NCI-H1092 treated with DMSO at 0.1 percent for 48 hours (cell line): Measurements from ENCODE around the gene MRPS5.
A peak's percentile ranks its signal among the peaks of the same experiment; 100 is the strongest.
"Not testable (repeated sequence)": the region's sequence is repeated elsewhere in the genome, so short reads cannot be mapped to it uniquely, and the experiment has no call there.

Experiments used
- DNase-seq: peaks from one replicate; lab custom pipeline; 2025; lab: John Stamatoyannopoulos, UW

Gene MRPS5

DNA sequence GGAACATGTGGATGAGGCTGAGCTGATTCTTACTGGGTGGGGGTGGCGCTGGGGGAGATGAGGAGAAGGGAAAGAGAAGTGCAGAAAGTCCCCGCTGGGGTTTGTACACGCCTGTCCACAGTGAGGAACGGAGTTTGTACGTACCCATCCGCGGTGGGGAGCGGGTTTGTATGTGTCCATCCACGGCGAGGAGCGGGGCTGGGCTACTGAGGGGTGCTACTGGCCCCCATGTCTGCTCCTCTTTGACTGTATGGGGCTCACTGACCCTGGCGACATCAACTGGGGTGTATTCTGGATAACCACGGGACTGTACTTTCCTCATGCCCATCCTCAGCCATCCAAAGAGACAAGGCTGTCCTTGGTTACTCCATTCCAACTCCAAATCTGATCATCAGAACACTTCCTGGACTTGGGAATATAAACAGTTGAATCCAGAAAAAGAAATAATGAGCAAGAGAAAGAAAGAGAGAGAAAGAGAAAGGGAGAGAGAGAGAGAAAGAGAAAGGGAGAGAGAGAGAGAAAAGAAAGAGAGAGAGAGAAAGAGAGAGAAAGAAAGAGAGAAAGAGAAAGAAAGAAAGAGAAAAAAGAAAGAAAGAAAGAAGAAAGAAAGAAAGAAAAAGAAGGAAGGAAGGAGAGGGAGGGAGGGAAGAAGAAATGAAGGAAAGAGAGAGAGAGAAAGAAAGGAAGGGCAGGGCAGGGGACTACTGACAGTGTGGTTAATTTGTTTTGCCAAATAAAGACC lies 75.1 kb downstream of the MRPS5 start:
- no peak for DNase-seq

DNA sequence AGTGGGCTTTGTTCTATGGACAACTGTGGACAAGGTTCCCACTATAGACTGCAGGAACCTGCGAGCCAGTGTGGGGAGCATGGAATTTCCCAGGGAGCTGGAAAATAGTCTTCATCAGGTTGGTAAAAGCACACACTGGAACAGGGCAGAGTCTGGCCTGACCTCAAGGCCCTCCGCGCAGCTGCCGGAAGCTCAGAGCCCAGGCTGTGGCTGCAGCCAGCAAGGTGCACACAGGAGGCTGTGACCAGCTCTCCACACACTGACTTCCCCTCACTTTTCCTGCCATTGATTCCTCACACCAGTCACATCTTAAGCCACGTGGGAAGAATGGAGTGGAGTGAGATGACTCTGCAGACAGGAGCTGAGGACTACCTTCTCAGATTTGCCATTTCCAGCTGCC lies 77.0 kb downstream of the MRPS5 start:
- no peak for DNase-seq

DNA sequence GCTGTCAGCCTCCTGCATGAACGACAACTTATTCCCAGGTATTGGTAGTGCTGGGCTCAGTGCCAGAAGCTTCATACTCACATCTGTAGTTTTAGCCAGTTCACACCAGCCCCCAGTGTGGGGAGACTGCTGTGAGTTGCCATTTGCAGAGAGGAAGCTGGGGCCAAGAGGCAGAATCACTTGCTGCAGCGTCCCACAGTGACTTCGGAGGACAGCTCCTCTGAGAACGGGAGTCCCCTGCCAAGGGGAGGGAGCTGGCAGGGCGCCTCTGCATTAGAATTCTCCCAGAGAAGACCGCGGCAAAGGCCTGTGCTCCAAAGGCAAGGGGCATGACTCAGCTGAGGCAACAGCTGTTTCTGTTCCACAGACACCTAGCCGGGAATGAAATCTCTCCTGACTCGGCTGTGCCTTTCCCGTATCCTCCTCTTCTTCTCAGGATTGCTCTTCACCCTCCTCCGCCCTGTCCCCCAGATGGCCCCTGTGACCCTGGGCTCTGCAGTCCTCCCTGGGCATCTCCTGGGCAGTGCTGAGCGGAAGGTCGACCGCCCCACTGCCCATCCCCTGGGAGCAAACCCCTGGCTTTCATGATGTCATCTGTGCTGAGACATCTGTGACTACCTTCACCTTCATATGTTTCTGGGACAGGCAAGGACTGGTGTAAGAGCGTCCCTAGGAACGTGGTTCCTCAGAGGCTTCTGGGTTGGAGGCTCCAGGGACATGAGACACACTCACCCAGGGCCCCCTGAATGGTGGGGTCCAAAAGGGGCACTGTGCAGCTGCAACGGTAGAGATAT lies 78.1 kb downstream of the MRPS5 start:
- peak; percentile 20 for DNase-seq

DNA sequence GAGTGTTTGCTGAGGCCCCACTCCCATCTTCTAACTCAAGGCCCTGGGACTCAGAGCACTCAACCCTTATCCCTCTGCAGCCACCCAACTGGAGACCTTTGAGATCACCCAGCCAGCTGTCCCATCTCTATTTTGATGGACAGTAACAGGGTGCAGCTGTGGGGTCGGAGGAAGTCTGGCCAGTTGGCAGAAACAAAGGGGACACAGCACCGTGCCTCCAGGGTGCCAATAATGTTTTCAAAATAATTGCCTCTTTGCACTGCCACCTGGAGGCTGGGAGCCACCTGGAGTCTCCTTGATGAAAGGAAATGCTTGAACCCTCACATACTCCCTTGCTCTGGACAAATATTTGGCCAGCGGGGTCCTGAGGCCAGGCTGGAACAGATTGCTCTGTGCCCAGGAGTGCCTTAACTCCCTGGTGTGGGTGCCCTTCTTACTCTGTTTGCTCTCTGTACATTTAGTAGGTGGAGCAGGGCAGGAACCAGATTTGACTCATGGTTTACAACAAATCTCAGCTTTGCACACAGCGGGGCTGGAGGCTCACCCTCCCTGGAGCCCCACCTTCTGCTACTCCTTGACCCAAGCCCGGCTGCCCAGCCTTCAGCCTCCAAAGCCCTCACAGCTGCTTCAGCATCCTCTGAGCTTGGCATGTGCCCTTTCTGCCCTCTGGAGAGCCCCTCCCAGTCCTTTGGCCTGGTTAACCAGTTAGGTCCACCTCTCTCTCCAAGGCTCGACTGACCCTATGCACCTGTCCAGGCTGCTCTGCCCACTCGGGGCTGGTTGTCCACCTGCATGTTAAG lies 78.9 kb downstream of the MRPS5 start:
- no peak for DNase-seq

DNA sequence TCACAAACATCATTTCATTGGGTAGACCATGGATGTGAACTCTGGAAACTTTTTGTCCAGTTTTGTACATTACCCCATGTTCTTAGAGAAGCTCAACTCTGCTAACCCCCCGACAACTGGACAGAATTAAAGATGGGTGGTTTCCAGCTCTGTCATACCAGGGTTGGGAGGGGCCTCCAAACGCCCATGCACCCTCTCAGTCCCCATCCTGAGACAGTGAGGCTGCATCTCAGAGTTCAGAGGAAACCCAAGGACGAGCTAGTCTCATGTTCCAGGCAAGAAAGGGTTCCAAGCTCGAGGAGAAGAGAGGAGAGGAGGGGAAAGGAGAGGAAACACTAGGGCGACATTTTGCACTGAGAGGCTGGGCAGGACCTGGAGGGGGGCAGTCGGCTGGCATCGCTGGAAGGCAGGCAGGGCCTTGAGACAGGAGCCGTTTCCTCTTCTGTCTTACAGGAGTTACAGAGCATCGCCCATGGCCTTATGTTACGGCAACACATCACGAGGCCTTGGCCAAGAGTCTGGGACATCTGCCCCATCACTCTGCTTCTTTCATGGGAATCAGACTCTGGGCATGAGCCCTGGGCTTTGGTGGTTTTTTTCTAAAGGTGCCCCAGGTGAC lies 79.7 kb downstream of the MRPS5 start:
- no peak for DNase-seq

DNA sequence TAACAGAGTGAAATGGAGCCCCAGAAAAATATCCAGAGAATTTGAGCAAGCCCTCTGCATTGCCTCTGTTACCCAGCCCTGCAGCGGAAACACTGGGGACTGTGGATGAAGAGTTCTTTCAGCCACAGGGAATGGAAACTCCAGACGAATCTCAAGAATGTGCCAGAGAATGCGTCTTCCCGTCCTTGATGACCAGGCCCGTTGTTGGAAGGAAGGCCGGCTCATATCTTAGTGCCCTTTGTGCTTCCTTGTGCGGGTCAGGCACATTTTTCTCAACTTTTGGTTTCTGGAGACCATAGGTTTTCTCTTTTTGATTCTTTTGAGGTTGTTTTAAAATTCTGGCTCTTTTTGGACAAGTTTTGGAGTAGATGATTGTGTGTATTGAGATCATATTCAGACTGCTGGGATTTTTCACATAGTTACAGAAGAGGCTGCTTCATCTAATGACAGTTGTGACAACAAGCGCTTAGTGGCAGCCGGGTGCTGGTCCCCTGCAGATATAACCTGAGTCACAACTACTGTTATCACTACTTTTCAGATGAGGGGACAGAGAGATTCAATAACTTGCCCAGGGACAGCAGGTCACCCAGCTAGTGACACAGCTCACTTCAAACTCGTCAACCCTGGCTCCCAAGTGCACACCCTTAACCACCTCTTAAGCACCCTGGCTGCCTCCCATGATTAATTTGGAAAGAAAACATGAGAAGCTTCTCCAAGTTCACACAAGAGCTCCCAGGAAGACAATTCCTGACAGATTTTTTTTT lies 80.4 kb downstream of the MRPS5 start:
- DNase-seq, result no peak

DNA sequence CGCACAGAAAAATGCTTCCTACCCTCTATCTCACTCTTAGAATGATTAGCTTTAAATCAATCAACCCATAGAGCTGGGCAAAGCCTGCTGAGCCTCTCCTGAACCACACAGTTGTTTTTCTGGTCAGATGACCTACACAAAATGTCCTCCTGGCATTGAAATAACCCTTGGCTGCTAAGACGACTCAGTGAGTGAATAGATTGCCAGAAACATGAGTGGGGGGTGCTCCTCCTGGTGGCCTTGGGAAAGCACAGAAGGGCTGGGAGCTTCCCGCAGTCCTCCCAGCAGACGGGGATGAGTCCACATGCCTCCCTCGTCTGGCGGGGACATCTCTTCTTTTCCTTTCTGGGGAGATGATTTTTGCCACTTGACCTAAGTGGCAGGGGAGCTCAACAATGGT lies 81.2 kb downstream of the MRPS5 start:
- no peak for DNase-seq

DNA sequence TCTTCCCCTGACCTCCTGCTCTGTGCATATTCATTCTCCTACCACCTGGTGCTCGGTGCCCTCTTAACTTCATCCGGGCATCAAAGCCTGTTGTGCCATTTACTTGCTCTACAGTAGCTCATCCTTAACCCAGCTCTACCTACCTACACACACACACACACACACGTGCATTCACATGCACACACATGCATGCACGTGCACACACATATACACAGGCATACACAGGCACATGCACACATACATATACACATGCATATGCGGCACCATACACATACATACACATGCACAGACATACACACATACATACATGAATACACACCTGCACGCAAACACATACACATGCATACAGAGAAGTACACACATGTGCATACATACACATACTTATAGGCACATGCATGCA lies 81.6 kb downstream of the MRPS5 start:
- no peak for DNase-seq

DNA sequence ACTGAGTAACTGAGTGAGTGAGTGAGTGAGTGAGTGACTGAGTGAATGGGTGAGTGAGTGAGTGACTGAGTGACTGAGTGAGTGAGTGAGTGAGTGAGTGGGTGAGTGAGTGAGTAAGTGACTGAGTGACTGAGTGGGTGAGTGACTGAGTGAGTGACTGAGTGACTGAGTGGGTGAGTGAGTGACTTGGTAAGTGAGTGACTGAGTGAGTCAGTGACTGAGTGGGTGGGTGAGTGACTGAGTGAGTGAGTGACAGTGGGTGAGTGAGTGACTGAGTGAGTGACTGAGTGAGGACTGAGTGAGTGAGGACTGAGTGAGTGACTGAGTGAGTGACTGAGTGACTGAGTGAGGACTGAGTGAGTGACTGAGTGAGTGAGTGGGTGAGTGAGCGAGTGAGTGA lies 82.2 kb downstream of the MRPS5 start:
- no peak for DNase-seq

DNA sequence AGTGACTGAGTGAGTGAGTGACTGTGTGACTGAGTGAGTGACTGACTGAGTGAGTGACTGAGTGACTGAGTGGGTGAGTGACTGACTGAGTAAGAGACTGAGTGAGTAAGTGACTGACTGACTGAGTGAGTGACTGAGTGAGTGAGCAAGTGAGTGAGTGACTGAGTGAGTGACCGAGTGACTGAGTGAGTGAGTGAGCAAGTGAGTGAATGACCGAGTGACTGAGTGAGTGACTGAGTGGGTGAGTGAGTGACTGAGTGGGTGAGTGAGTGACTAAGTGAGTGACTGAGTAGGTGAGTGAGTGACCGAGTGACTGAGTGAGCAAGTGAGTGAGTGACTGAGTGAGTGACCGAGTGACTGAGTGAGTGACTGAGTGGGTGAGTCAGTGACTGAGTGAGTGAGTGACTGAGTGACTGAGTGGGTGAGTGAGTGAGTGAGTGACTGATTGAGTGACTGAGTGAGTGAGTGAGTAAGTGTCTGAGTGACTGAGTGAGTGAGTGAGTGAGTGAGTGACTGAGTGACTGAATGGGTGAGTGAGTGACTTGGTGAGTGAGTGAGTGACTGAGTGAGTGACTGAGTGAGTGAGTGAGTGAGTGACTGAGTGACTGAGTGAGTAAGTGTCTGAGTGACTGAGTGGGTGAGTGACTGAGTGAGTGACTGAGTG lies 82.8 kb downstream of the MRPS5 start:
- DNase-seq, result no peak

DNA sequence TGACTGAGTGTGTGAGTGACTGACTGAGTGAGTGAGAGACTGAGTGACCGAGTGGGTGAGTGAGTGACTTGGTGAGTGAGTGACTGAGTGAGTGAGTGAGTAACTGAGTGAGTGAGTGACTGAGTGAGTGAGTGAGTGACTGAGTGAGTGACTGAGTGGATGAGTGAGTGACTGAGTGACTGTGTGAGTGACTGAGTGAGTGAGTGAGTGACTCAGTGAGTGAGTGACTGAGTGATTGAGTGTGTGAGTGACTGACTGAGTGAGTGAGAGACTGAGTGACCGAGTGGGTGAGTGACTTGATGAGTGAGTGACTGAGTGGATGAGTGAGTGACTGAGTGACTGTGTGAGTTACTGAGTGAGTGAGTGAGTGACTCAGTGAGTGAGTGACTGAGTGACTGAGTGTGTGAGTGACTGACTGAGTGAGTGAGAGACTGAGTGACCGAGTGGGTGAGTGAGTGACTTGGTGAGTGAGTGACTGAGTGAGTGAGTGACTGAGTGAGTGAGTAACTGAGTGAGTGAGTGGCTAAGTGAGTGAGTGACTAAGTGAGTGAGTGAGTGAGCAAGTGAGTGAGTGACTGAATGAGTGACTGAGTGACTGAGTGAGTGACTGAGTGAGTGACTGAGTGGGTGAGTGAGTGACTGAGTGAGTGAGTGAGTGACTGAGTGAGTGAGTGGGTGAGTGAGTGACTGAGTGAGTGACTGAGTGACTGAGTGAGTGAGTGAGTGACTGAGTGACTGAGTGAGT lies 83.6 kb downstream of the MRPS5 start:
- DNase-seq, result not testable (repeated sequence)

DNA sequence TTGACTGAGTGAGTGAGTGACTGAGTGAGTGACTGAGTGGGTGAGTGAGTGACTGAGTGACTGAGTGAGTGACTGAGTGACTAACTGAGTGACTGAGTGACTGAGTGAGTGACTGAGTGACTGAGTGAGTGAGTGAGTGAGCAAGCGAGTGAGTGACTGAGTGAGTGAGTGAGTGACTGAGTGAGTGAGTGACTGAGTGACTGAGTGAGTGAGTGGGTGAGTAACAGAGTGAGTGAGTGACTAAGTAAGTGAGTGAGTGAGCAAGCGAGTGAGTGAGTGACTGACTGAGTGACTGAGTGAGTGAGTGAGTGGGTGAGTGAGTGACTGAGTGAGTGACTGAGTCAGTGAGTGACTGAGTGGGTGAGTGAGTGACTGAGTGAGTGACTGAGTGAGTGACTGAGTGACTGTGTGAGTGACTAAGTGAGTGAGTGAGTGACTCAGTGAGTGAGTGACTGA lies 84.2 kb downstream of the MRPS5 start:
- DNase-seq, result no peak

DNA sequence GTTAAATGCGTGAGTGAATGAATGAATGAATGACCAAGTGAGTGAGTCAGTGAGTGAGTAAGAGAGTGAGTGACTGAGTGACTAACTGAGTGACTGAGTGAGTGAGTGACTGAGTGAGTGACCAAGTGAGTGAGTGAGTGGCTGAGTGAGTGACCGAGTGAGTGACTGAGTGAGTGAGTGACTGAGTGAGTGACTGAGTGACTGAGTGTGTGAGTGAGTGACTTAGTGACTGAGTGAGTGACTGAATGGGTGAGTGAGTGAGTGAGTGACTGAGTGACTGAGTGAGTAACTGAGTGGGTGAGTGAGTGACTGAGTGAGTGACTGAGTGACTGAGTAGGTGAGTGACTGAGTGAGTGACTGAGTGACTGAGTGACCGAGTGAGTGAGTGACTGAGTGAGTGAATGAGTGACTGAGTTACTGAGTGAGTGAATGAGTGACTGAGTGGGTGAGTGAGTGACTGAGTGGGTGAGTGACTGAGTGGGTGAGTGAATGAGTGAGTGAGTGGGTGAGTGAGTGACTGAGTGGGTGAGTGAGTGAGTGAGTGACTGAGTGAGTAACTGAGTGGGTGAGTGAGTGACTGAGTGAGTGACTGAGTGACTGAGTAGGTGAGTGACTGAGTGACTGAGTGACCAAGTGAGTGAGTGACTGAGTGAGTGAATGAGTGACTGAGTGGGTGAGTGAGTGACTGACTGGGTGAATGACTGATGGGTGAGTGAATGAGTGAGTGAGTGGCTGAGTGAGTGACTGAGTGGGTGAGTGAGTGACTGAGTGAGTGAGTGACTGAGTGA lies 84.8 kb downstream of the MRPS5 start:
- DNase-seq, result no peak
